ENCODE results near the gene OSBPL3.

Gene OSBPL3

GRCh38 chr7:24757353-24758275 lies 222.4 kb downstream of the OSBPL3 start, which contains the start of gene GSDME:
Gene GSDME, minus strand, starts transcription at chr7:24757464. Its CDS starts 7,690 bp downstream, at chr7:24749774.
- DNase-seq (ENCODE audit: low spot score) = peak; percentile 34

- peak; percentile 15 for DNase-seq (ENCODE audit: low spot score)
Measured at GRCh38 chr7:24756545-24757352, 223.2 kb downstream of the OSBPL3 start.

- peak; percentile 83 for DNase-seq (ENCODE audit: low spot score)
Measured at GRCh38 chr7:24755541-24756407, 224.2 kb downstream of the OSBPL3 start.

- no peak for DNase-seq (ENCODE audit: low spot score)
Measured at GRCh38 chr7:24754906-24755506, 225.0 kb downstream of the OSBPL3 start.

- no peak for DNase-seq (ENCODE audit: low spot score)
Measured at GRCh38 chr7:24752073-24752800, 227.7 kb downstream of the OSBPL3 start.

- DNase-seq (ENCODE audit: low spot score) = no peak
Measured at GRCh38 chr7:24751484-24751883, 228.5 kb downstream of the OSBPL3 start.

- no peak for DNase-seq (ENCODE audit: low spot score)
Measured at GRCh38 chr7:24750441-24751055, 229.4 kb downstream of the OSBPL3 start.

- DNase-seq (ENCODE audit: low spot score) = no peak
Measured at GRCh38 chr7:24748521-24748920, 231.5 kb downstream of the OSBPL3 start.
